Adrenal gland (tissue), 12 donors: ENCODE results near the gene LCOR. TPM values are rescaled to one million over a fixed set of nuclear protein-coding genes. Genes with fewer than 3 reads are reported as not detected.

Source experiments
- DNase-seq, 7 donors: peaks; one replicate each; pipeline ENCODE4 v3.0.0-alpha.2; 2019 to 2020
- H3K27ac ChIP-seq, 5 donors: fragments of 200-600 bp; sonication (generic) in 4 of 5; 1 replicate in 3 of 5; 2 replicates in 2 of 5; pipeline versions ENCODE4 v1.5.1 to v1.8.0; 2016 to 2020; ENCODE audit warnings: mild to moderate bottlenecking in 1 of 5
- H3K27me3 ChIP-seq: fragments of 200-600 bp; 2 replicates; pipeline ENCODE4 v1.8.0; 2021
- H3K36me3 ChIP-seq, 2 donors: fragments of 200-600 bp; replicated peaks in 1 of 2; 1 replicate in 1 of 2; 2 replicates in 1 of 2; pipeline versions ENCODE4 v1.5.1 to v1.8.0; 2018 to 2022
- H3K4me1 ChIP-seq, 2 donors: fragments of 200-600 bp; replicated peaks in 1 of 2; 1 replicate in 1 of 2; 2 replicates in 1 of 2; pipeline versions ENCODE4 v1.5.1 to v1.8.0; 2018 to 2021
- H3K4me3 ChIP-seq, 4 donors: fragments of 200-600 bp; sonication (generic) in 3 of 4; one replicate each; pipeline ENCODE4 v1.5.1; 2016 to 2018
- H3K9me3 ChIP-seq, 3 donors: fragments of 200-600 bp; sonication (generic) in 1 of 3; replicated peaks in 1 of 3; 1 replicate in 2 of 3; 2 replicates in 1 of 3; pipeline versions ENCODE4 v1.5.1 to v1.8.0; 2016 to 2021
- CTCF ChIP-seq, 6 experiments: fragments of 450-650 bp in 4 of 6; fragments of 200-600 bp in 2 of 6; sonication (generic) in 1 of 6; IDR thresholded peaks; 1 replicate in 5 of 6; 2 replicates in 1 of 6; pipeline versions ENCODE4 v1.5.1 to v1.8.0; 2016 to 2021; ENCODE audit warnings: antibody characterized with exemption in 6 of 6, mild to moderate bottlenecking in 2 of 6, moderate library complexity in 1 of 6
- POLR2A ChIP-seq, 2 donors: fragments of 450-650 bp; IDR thresholded peaks; one replicate each; pipeline ENCODE4 v1.6.1; 2017; ENCODE audit warnings: antibody characterized with exemption in 2 of 2, mild to moderate bottlenecking in 2 of 2, moderate library complexity in 1 of 2
- WGBS, 4 donors: extraction: QIAGEN DNeasy Blood & Tissue Kit in 2 of 4; methylation state at CpG; one replicate each; pipeline versions ENCODE4 v1.1.5 to v1.1.7; 2013 to 2017; 5-methylcytosine and 5-hydroxymethylcytosine counted together
- intact Hi-C, 2 donors: fragments of 100-400 bp; cut with DNase I; formaldehyde crosslinking; loops; one replicate each; pipeline versions ENCODE4 v1.14.1 to v1.15.0; 2022 to 2023
- polyA plus RNA-seq, 3 donors: library from polyadenylated mRNA; stranded (reverse); fragments of 200-250 nt in 2 of 3; fragments of 350-450 nt in 1 of 3; fragmentation: Illumina TruSeq in 1 of 3; extraction: RNeasy Lipid Tissue Mini Kit (QIAGEN cat#74804) in 1 of 3; gene quantifications; one replicate each; pipeline ENCODE4 v1.2.3, GENCODE V29; 2013 to 2014
- total RNA-seq, 9 donors: library from RNA; depleted of rRNA in 4 of 9; stranded (reverse); fragments of >200 nt in 4 of 9; fragments of 120-200 nt in 1 of 9; fragmentation: NEBNext Ultra II Directional in 1 of 9; extraction: Animal tissue kit (Norgen Biotek cat#: 25700) in 1 of 9; gene quantifications; one replicate each; pipeline versions ENCODE4 v1.1.0 to v1.2.4, GENCODE V29; 2013 to 2023
- donor health status: healthy with polysubstance abuse.
- donor health status: Bipolar disorder and iron deficiency.
- donor health status: DM: yes; HTN: yes; CAD: no.
- donor health status: DM: no; HTN: no; CAD: no.
- donor health status: DM: no; HTN: no; CAD: no.
- donor health status: DM: yes; HTN: yes; CAD: no.

Gene LCOR
- total and polyA plus RNA-seq, 12 donors = 1.5 to 38.4 (median 17.2) TPM

GRCh38 chr10:96955794-96956193 lies 123.7 kb downstream of the LCOR start:
- intact Hi-C loops = no loop called here
- TF ChIP-seq POLR2A (IDR thresholded peaks at IDR 0.05) (no peak), CTCF (IDR thresholded peaks at IDR 0.05) (no peak)
- Histone ChIP-seq H3K27me3 (no peaks in the 10 kb centered on the region), H3K9me3 (no peaks in the 10 kb centered on the region), H3K4me3 (no peak overlapping the region), H3K36me3 (peaks cover 0 to 9% of the 10 kb centered on the region in 2 donors), H3K4me1 (no peaks in the 10 kb centered on the region), H3K27ac (no peak overlapping the region)
- no peak for DNase-seq
- 81 to 86% (median 83%) methylated on average over 4 of the region's 4 CpGs for WGBS, 4 donors

- TF ChIP-seq CTCF (IDR thresholded peaks at IDR 0.05) (no peak), POLR2A (IDR thresholded peaks at IDR 0.05) (no peak)
- no peak overlapping the region for H3K4me3 ChIP-seq
- H3K36me3 ChIP-seq = peaks cover 0 to 9% of the 10 kb centered on the region in 2 donors
- no peaks in the 10 kb centered on the region for H3K9me3 ChIP-seq
- DNase-seq = no peak
- intact Hi-C loops = no loop called here
- no peak overlapping the region for H3K27ac ChIP-seq
- H3K27me3 ChIP-seq = no peaks in the 10 kb centered on the region
- H3K4me1 ChIP-seq = peaks cover 0 to 2% of the 10 kb centered on the region in 2 donors
- WGBS, 4 donors = 95 to 98% (median 98%) methylated on average over 2 of the region's 2 CpGs
Measured at GRCh38 chr10:96958071-96958470, 126.0 kb downstream of the LCOR start.

GRCh38 chr10:96959733-96960132 lies 127.6 kb downstream of the LCOR start:
- Histone ChIP-seq H3K27me3 (no peaks in the 10 kb centered on the region), H3K9me3 (no peaks in the 10 kb centered on the region), H3K27ac (no peak overlapping the region), H3K4me1 (peaks cover 0 to 16% of the 10 kb centered on the region in 2 donors), H3K4me3 (no peak overlapping the region), H3K36me3 (peaks cover 0 to 8% of the 10 kb centered on the region in 2 donors)
- WGBS, 4 donors = 78 to 89% (median 86%) methylated on average over 1 of the region's 1 CpG
- intact Hi-C loops = no loop called here
- TF ChIP-seq CTCF (IDR thresholded peaks at IDR 0.05) (no peak), POLR2A (IDR thresholded peaks at IDR 0.05) (no peak)
- DNase-seq = no peak

GRCh38 chr10:96960872-96961271 lies 128.8 kb downstream of the LCOR start:
- Histone ChIP-seq H3K9me3 (no peaks in the 10 kb centered on the region), H3K27ac (no peak overlapping the region), H3K4me1 (peaks cover 0 to 16% of the 10 kb centered on the region in 2 donors), H3K4me3 (no peak overlapping the region), H3K27me3 (no peaks in the 10 kb centered on the region), H3K36me3 (no peaks in the 10 kb centered on the region)
- no peak for DNase-seq
- intact Hi-C loops = no loop called here
- WGBS, 4 donors = 92 to 97% (median 95%) methylated on average over 2 of the region's 2 CpGs
- TF ChIP-seq CTCF (IDR thresholded peaks at IDR 0.05) (no peak), POLR2A (IDR thresholded peaks at IDR 0.05) (no peak)
